Measurements from ENCODE around the gene RAD51B.

DNA sequence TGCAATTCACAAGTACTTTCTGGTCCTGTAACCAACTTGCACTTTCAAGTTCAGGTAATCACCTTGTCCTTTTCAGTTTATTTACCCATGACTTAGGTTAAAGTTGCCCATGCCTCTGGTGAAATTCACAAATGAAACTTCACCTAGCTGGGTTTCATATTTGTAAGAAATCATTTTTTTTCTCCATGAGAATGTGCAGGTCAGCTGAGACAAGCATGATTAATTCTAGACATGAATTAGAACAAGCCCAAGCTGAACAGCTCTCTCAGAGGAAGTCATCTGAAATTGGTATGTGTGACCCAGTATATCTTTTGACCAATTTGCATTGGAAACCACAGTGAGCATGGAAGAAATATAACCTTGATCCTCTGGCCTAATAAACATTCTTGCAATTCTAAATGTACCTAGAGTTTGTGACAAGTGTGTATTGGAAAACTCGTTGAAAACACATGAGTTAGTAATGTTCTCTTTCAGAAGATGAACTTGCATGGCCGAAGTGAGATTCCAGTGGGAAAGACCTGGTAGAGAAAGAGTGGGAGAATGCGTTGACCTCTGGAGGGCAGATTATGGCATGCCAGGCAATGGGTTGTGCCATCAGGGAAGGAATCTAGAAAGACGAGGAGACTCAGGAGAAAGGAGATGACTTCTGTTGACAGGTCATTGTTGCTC, 486.8 kb downstream of the RAD51B start:
- no peak for TF ChIP-seq EZH2 (IDR thresholded peaks at IDR 0.05)
- no peak for TF ChIP-seq POLR2AphosphoS5 (IDR thresholded peaks at IDR 0.05; ENCODE audit: borderline replicate concordance, low read depth, low read length)
- TF ChIP-seq FOXP2 (optimal IDR thresholded peaks at IDR 0.05; ENCODE audit: control extremely low read depth, extremely low read length, insufficient read depth) = no peak
